Stimulated activated CD8-positive, alpha-beta memory T cell treated with anti-CD3 and anti-CD28 coated beads, Interleukin-7, amount 100 ng/mL, for 4 hours (primary cell): Measurements from ENCODE around the gene OGT.

Experiments used
- DNase-seq, 2 donors: peaks; one replicate each; pipeline ENCODE4 v3.0.0-alpha.2; 2020; ENCODE audit warnings: low read depth in 2 of 2

OGT gene

GRCh38 chrX:71622032-71622575 lies 89.2 kb downstream of the OGT start:
- DNase-seq, result no peak

DNA sequence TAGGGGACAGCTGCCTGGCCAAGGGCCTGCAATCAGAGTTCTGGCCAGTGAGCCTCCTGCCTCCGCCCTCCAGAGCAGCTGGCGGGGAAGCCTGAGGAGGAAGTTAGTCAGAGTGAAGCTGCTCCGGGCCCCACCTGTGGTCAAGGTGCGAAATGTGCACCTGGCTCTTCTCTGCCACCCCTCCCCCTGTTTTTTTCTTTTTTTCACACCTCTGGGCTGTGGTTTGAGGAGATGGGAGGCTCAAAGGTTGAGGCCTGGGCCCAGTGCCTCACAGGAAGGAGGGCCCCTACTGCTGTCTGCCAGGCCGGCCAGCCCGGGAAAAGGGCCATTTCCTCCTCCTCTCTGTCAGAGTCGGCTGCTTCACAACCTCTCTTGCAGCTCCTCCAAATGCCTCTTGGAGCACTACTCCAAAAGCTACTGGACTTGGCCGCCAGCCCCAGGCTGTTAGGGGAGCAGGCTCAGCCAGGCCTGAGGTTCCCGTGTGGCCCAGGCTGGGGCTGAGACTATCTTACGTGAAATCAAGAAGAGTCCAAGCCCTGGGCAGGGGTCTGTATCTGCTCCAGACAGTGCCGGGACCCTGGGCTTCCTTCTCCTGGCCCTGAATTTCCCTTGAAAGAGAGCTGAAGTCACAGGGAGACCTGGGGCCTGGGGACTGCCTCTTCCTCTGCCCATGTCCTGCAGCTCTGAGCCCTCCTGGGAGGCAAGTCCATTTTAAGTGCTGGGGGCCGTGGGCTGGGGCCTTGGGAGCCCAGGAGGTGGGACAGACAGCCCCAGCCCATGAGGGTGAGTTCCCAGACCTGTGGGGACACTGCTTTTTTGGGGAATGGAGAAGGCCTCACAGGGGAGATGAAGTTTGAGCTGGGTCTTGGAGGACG lies 89.9 kb downstream of the OGT start:
- DNase-seq, result peak in 1 of 2 donors; percentile 61

GRCh38 chrX:71623714-71624113 lies 90.8 kb downstream of the OGT start:
- no peak for DNase-seq

DNA sequence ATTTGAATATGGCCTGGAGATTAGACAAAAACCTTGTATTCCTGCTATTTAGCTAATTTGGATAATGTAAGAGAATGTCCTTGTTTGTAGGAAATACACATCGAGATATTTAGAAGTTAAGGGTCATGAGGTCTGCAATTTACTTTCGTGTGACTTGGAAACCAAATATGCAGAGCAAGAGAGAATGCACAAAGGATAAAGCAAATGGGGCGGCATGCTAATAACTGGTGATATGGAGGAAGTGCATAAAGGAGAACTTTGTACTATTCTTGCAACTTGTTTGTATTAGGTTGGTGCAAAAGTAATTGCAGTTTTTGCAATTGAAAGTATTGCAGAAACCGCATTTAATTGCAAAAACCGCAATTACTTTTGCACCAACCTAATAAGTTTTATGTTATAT lies 92.6 kb downstream of the OGT start:
- DNase-seq, result no peak
